ENCODE measurements around the gene KIF26A.

Gene KIF26A

GRCh38 chr14:104161602-104162367 is 23.4 kb downstream of the KIF26A start:
- no peak for DNase-seq

GRCh38 chr14:104162495-104162894 is 24.1 kb downstream of the KIF26A start:
- no peak for DNase-seq

- no peak for DNase-seq
These were observed 25.2 kb downstream of the KIF26A start for GRCh38 chr14:104163541-104163940.

GRCh38 chr14:104164041-104164440 is 25.7 kb downstream of the KIF26A start:
- no peak for DNase-seq

GRCh38 chr14:104164512-104164911 is 26.1 kb downstream of the KIF26A start:
- no peak for DNase-seq

GRCh38 chr14:104166698-104167097 is 28.3 kb downstream of the KIF26A start:
- DNase-seq, result no peak

- no peak for DNase-seq
These were observed 30.2 kb downstream of the KIF26A start for GRCh38 chr14:104168603-104169002.

GRCh38 chr14:104169005-104169698 is 30.8 kb downstream of the KIF26A start:
- no peak for DNase-seq

- DNase-seq, result no peak
These were observed 31.5 kb downstream of the KIF26A start for GRCh38 chr14:104169699-104170479.

GRCh38 chr14:104171029-104171697 is 32.8 kb downstream of the KIF26A start:
- DNase-seq, result no peak

GRCh38 chr14:104171895-104172294 is 33.5 kb downstream of the KIF26A start:
- DNase-seq, result no peak

- no peak for DNase-seq
These were observed 34.0 kb downstream of the KIF26A start for GRCh38 chr14:104172349-104172748.

- DNase-seq, result no peak
These were observed 34.5 kb downstream of the KIF26A start for GRCh38 chr14:104172880-104173279.

- DNase-seq, result no peak
These were observed 35.7 kb downstream of the KIF26A start for GRCh38 chr14:104174051-104174450.

- DNase-seq, result no peak
These were observed 36.7 kb downstream of the KIF26A start for GRCh38 chr14:104175041-104175440.

- DNase-seq, result no peak
These were observed 37.4 kb downstream of the KIF26A start for GRCh38 chr14:104175811-104176210.

- DNase-seq, result no peak
These were observed 38.2 kb downstream of the KIF26A start for GRCh38 chr14:104176611-104177010.

- DNase-seq, result no peak
These were observed 39.0 kb downstream of the KIF26A start for GRCh38 chr14:104177411-104177810.

GRCh38 chr14:104178279-104178678 is 39.9 kb downstream of the KIF26A start:
- no peak for DNase-seq

GRCh38 chr14:104179126-104179525 is 40.7 kb downstream of the KIF26A start:
- no peak for DNase-seq

- no peak for DNase-seq
These were observed 41.3 kb downstream of the KIF26A start for GRCh38 chr14:104179564-104180129.

- no peak for DNase-seq
These were observed 42.3 kb downstream of the KIF26A start for GRCh38 chr14:104180561-104181165.
